GM08714 (cell line): ENCODE results near the gene NR2F2.

Experiments used
- H3K4me3 ChIP-seq: fragments of 200-500 bp; sonication (Bioruptor generic); 2 replicates; pipeline ENCODE4 v1.5.1; 2014; ENCODE audit warnings: mild to moderate bottlenecking, low read length, inconsistent platforms
- ZNF274 ChIP-seq: IDR thresholded peaks from 2 replicates; pipeline ENCODE4 v1.6.1; 2012; ENCODE audit warnings: mild to moderate bottlenecking, low read depth, low read length

Gene NR2F2

GRCh38 chr15:96340348-96340597, 9.8 kb downstream of the NR2F2 start:
- H3K4me3 ChIP-seq: peak overlapping the region; percentile 41
- TF ChIP-seq ZNF274: no peak

DNA sequence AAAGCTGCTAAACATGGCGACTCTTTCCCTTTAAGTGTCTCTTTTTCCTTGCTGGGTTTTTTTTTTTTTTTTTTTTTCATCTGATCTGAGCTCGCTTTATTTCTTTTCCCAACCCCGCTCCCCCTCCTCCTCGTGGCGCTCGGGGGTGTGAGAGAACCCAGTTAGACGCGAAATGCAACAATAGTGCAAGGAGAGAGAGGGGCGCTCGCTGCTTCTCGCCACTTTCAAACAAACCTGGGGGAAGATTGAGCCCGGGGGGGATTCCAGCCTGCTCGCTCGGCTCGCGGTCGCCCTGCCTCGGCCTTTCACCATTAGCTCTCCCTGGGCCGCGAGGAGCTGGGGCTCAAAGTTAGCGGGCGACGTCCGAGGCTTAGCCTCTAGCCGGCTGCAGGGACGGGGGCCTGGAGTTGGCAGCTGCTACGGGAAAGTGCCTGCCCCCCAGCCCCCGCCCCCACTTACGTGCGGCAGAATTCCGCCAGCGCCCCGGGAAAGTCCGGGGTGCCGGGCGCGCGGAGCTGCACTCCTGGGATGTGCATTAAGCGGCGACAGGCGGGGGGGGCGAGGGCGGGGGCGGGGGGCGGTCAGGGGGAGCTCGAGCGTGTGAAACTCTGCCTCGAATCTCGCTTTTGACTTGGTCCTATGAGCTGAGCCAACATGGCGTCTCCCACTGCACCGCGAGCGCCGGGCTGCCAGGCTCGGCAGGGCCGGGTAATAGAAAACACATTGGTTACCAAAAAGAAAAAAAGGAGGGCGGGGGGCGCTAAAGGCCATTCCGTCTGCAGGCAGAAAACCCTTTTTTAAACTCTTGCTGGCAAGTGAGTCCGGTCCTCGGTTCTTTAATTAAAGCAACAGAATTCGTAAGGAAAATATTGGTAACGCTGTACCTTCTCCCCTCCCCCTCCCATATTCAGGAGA, 10.4 kb downstream of the NR2F2 start:
- peak overlapping the region; percentile 47 for H3K4me3 ChIP-seq
- TF ChIP-seq ZNF274: no peak

DNA sequence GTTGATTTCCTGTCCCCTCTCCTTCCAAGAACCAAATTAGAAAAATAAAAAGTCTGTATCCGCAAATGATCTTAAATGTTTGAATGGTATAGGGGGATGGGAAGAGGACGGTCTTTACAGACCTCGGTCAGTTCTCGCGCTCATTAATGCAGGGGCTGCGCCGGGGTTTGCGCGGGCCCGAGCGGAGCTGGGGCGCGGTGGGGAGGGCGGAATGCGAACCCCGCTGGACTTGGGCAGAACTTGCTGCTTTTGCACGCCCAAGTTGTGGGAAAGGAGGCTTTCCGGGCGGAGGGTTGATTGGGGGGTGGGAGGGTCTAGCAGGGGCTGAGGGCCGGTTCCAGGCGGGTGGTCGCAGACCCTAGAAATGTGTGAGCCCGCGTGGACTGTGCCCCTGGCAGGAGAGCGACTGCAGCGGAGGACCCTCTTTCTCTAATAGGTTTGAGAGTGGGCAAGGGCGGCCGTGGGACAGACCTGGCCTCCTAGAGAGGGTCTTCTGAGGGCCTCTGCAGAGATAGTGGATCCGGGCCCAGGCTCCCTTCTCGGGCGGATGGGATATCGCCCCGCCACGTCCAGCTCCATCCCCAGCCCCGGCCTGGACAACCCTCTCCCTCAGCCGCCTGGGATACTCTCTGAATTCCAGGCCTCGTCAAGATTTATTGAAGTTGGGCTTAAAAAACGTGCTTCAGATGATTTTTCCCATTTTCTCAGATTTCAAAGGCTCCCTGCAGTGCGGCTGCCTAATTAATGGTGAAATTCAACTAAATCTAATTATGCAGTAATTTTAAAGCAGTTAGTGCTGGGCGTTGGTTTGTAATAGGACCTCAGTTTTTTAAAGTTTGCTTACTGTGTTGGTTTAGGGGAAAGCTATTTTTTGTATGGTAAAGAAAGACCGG, 11.3 kb downstream of the NR2F2 start:
- H3K4me3 ChIP-seq: peak overlapping the region; percentile 47

DNA sequence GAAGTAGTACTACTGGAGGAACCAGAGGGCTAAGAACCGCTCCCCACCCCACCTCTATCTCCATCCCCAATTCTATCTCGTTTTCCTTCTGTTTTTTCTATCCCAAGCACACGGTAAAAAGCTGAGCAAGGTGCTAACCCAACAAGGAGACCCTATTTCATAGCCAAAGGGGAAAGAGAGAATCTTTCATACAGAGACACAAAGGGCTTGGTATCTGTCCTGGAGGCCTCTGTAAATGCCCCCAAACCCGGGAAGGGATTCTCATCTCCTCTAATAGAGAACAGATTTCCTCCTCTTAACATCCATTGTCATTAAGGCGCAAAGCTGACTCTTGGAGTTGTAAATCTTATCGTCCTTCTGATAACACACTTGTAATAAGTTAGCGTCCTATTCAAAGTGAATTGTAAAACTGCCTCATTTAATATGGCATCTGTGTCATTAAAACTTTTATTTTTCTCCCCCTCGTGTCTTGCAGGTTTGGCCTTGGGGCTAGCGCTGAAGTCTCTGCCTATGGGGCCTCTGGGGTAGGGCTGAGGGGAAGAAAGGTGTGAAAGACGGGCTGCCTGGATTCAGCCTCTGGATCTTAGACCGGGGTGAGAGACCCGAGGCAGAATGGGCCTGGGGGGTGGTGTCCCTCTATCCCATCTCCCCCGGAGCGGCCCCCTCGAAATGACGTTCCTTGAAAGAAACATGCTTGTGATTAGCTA, 12.1 kb downstream of the NR2F2 start:
- no peak for TF ChIP-seq ZNF274
- no peak overlapping the region for H3K4me3 ChIP-seq

More for the DNA sequence above, 11.3 kb downstream of the NR2F2 start:
- no peak for TF ChIP-seq ZNF274

- H3K4me3 ChIP-seq: no peak overlapping the region
These were observed 12.9 kb downstream of the NR2F2 start for GRCh38 chr15:96343113-96344059.

DNA sequence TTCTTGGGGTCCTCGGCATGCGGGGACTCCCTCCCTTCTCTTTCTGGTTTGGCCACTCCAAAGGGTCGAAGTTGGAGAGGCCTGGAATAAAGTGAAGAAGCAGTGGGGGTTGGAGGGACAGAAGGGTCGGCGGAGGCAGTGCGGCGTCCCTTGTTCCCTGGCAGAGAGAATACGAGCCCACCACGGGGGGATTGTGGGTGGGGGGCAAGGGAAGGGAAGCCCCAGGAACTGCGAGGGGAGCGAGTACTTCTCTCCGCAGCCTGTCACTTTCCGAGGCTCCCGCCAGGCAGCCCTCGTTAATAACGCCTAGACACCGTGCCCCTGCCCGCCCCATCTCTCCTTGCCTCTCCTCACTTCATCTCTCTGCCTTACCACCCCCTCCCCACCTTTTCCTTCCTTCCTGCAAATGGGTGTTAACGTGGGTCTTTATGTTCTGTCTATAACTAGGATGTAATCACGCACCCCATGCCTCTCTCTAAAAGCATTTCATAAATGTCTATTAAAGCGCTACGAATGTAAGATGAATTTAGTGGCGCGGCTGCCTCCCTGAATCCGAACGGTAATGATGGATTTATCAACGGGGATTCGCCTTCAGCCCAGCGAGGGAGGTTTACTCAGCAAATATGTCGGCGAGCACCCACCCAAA, 13.7 kb downstream of the NR2F2 start:
- no peak for TF ChIP-seq ZNF274
- no peak overlapping the region for H3K4me3 ChIP-seq

More at GRCh38 chr15:96343113-96344059, 12.9 kb downstream of the NR2F2 start:
- TF ChIP-seq ZNF274: no peak

GRCh38 chr15:96344706-96345559, 14.4 kb downstream of the NR2F2 start:
- TF ChIP-seq ZNF274: no peak
- no peak overlapping the region for H3K4me3 ChIP-seq

GRCh38 chr15:96345560-96346399, 15.3 kb downstream of the NR2F2 start:
- TF ChIP-seq ZNF274: no peak
- peak overlapping the region; percentile 3; the same call in 1 of the 2 replicates for H3K4me3 ChIP-seq

DNA sequence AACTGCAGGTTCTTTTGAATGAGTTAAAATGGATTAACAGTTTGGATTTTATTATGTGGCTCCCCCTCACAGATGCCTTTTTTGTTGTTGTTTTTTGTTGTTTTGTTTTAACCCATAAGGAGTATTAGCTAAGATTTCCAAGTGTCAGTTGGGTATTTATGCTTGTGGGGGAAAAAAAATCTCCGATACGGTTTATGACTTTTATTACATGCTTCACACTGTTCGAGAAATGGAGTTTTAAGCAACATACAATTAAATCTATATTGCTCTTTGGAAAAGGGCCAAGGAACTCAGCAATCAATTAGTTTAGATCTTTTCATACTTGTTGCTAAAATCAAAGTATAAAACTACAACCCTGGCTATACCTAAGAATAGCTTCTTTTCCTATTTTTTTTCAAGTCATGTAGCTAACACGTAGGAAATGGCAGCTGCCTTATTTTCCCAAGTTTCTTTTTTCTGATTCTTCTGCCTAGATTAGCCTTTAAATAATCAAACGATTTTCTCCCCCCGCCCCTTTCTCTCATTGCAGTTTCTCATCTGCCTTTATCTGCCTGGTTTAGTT, 16.0 kb downstream of the NR2F2 start:
- no peak for TF ChIP-seq ZNF274
- no peak overlapping the region for H3K4me3 ChIP-seq

DNA sequence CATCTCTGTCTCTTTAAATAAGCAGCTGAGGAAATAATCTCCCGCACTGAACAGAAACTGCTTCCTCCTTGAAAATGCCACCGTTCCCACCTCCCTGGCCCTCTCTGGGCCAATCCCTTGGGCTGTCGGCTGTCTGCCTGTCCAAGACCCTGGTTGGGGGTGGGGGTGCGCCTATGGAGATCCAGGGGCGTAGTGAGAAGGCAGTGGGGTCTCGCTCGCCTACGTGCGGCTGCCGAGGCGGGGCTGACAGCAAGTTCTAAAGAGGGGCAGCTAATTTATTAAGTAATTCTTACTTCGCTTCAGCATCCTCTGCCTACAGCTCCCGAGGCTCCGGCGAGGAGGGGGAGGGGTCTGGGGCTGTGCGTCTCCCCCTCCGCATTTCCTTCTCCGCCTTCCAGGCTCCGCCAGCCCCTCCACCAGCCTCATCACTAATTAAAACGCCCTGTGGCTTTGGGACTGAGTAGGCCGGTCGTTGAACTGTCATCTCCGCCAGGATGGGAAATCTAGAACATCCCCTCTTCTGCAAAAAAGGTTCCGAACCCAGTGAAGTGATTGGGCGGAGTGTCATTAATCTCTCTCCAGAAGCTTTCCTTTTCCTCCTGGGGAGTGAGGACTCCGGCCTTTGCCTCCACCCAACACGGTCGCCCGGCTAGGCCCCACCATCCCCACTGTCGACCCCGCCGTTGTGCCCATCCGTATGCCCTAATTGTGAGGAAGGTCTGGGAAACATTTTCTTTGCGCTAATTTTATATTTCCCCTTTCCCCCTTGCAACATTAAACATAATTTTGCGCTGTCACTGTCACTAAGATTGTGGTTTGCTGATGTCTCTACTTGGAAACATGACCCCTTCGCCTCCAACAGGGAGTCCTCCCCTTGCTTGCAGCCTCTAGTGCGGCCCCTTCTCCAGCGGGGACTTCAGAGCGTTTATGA, 16.9 kb downstream of the NR2F2 start:
- no peak overlapping the region for H3K4me3 ChIP-seq
- no peak for TF ChIP-seq ZNF274
